Measurements from ENCODE around the gene RABEP1.

The RABEP1 gene

GRCh38 chr17:5282642-5283217 lies 646 bp downstream of the RABEP1 start:
- no peak for DNase-seq

GRCh38 chr17:5283571-5284315 lies 1.7 kb downstream of the RABEP1 start:
- DNase-seq, result no peak

GRCh38 chr17:5284681-5285080 lies 2.6 kb downstream of the RABEP1 start:
- no peak for DNase-seq

GRCh38 chr17:5286846-5287245 lies 4.8 kb downstream of the RABEP1 start:
- no peak for DNase-seq

GRCh38 chr17:5291683-5292350 lies 9.7 kb downstream of the RABEP1 start:
- DNase-seq, result no peak

GRCh38 chr17:5297245-5297644 lies 15.2 kb downstream of the RABEP1 start:
- no peak for DNase-seq

GRCh38 chr17:5299383-5299782 lies 17.3 kb downstream of the RABEP1 start:
- DNase-seq, result no peak

- DNase-seq, result no peak
These were observed 22.6 kb downstream of the RABEP1 start for GRCh38 chr17:5304636-5305035.

GRCh38 chr17:5309851-5310250 lies 27.8 kb downstream of the RABEP1 start:
- DNase-seq, result no peak

- DNase-seq, result no peak
These were observed 43.8 kb downstream of the RABEP1 start for GRCh38 chr17:5325851-5326250.

- no peak for DNase-seq
These were observed 47.9 kb downstream of the RABEP1 start for GRCh38 chr17:5329784-5330557.

GRCh38 chr17:5330981-5331380 lies 48.9 kb downstream of the RABEP1 start:
- DNase-seq, result no peak

- no peak for DNase-seq
These were observed 49.4 kb downstream of the RABEP1 start for GRCh38 chr17:5331506-5331905.

- no peak for DNase-seq
These were observed 62.8 kb downstream of the RABEP1 start for GRCh38 chr17:5344914-5345313.

GRCh38 chr17:5352681-5353289 lies 70.7 kb downstream of the RABEP1 start:
- DNase-seq, result no peak

- DNase-seq, result no peak
These were observed 72.2 kb downstream of the RABEP1 start for GRCh38 chr17:5354310-5354709.

GRCh38 chr17:5354886-5355415 lies 72.9 kb downstream of the RABEP1 start:
- no peak for DNase-seq

GRCh38 chr17:5355421-5356129 lies 73.5 kb downstream of the RABEP1 start:
- no peak for DNase-seq

GRCh38 chr17:5361426-5361825 lies 79.3 kb downstream of the RABEP1 start:
- DNase-seq, result no peak

- DNase-seq, result no peak
These were observed 80.2 kb downstream of the RABEP1 start for GRCh38 chr17:5362162-5362811.

GRCh38 chr17:5364156-5364555 lies 82.1 kb downstream of the RABEP1 start:
- no peak for DNase-seq

Data from activated gamma-delta T cell (primary cell).